GM06990 (cell line): Measurements from ENCODE around the gene SHISA7.

Experiments used
- DNase-seq: peaks from one replicate; pipeline ENCODE4 v3.0.0-alpha.2; 2011; ENCODE audit not compliant: insufficient read length; ENCODE audit errors: extremely low read depth
- H3K27me3 ChIP-seq: replicated peaks from 2 replicates; pipeline ENCODE4 v1.6.0; 2011; ENCODE audit warnings: low read length; ENCODE audit not compliant: control insufficient read depth, insufficient read depth
- H3K36me3 ChIP-seq: 2 replicates; pipeline ENCODE4 v1.5.1; 2011; ENCODE audit warnings: low read length; ENCODE audit not compliant: control insufficient read depth, insufficient read depth
- H3K4me3 ChIP-seq: replicated peaks from 2 replicates; pipeline ENCODE4 v1.5.1; 2011; ENCODE audit warnings: low read depth, mild to moderate bottlenecking, control low read depth, low read length
- TF ChIP-seq, protein P1 (sequence below): IDR thresholded peaks from 2 replicates; pipeline ENCODE4 v1.5.1; 2011; ENCODE audit warnings: low read length, control low read depth, mild to moderate bottlenecking, inconsistent platforms; ENCODE audit not compliant: insufficient read depth, poor library complexity, severe bottlenecking

The SHISA7 gene

DNA sequence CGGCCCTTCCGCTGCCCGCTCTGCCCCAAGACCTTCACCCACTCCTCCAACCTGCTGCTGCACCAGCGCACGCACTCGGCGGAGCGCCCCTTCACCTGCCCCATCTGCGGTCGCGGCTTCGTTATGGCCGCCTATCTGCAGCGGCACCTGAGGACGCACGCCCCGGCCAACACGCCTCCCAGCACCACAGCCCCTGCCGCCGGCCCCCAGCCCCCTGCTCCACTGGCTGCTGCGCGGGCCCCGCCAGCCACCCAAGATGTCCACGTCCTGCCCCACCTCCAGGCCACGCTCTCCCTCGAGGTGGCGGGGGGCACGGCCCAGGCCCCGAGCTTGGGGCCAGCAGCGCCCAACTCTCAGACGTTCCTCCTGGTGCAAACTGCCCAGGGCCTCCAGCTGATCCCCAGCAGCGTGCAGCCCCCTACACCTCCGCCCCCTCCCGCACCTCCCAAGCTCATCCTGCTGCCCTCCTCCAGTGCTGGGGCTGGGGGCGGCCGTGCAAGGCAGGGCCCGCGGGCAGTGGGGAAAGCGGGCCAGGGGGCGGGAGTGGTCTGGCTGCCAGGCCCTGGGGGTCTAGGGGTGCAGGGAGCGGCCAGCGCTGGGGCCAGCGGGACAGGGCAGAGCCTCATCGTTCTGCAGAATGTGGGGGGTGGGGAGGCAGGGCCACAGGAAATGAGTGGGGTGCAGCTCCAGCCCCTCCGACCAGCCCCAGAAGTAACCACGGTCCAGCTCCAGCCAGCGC, 40.0 kb upstream of the SHISA7 start:
- TF ChIP-seq, protein P1, sequence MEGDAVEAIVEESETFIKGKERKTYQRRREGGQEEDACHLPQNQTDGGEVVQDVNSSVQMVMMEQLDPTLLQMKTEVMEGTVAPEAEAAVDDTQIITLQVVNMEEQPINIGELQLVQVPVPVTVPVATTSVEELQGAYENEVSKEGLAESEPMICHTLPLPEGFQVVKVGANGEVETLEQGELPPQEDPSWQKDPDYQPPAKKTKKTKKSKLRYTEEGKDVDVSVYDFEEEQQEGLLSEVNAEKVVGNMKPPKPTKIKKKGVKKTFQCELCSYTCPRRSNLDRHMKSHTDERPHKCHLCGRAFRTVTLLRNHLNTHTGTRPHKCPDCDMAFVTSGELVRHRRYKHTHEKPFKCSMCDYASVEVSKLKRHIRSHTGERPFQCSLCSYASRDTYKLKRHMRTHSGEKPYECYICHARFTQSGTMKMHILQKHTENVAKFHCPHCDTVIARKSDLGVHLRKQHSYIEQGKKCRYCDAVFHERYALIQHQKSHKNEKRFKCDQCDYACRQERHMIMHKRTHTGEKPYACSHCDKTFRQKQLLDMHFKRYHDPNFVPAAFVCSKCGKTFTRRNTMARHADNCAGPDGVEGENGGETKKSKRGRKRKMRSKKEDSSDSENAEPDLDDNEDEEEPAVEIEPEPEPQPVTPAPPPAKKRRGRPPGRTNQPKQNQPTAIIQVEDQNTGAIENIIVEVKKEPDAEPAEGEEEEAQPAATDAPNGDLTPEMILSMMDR: no peak
- Histone ChIP-seq H3K27me3 (no peaks in the 10 kb centered on the region), H3K4me3 (no peak overlapping the region), H3K36me3 (peaks cover 2% of the 10 kb centered on the region)
- no peak for DNase-seq

GRCh38 chr19:55482156-55482961, 39.3 kb upstream of the SHISA7 start:
- TF ChIP-seq, protein P1: no peak
- no peak for DNase-seq
- Histone ChIP-seq H3K4me3 (no peak overlapping the region), H3K36me3 (peaks cover 2% of the 10 kb centered on the region), H3K27me3 (no peaks in the 10 kb centered on the region)

DNA sequence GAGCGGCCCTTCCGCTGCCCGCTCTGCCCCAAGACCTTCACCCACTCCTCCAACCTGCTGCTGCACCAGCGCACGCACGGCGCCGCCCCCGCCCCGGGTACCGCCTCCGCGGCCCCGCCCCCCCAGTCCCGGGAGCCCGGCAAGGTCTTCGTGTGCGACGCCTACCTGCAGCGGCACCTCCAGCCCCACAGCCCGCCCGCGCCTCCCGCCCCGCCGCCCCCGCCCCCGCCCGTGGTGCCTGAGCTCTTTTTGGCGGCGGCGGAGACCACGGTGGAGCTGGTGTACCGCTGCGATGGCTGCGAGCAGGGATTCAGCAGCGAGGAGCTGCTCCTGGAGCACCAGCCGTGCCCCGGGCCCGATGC, 38.7 kb upstream of the SHISA7 start:
- TF ChIP-seq, protein P1: no peak
- DNase-seq: no peak
- Histone ChIP-seq H3K4me3 (no peak overlapping the region), H3K36me3 (peaks cover 2% of the 10 kb centered on the region), H3K27me3 (no peaks in the 10 kb centered on the region)

DNA sequence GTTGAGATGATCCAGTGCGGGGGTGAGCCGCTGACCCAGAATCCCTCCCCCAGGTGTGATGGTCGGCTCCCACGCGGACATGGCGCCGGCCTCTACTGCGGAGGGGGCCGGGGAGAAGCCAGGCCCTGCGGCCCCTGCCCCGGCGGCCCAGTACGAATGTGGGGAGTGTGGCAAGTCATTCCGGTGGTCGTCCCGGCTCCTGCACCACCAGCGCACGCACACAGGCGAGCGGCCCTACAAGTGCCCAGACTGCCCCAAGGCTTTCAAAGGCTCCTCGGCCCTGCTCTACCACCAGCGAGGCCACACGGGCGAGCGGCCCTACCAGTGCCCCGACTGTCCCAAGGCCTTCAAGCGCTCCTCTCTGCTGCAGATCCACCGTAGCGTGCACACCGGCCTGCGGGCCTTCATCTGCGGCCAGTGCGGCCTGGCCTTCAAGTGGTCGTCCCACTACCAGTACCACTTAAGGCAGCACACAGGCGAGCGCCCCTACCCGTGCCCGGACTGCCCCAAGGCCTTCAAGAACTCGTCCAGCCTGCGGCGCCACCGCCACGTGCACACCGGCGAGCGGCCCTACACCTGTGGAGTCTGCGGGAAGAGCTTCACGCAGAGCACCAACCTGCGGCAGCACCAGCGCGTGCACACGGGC, 38.2 kb upstream of the SHISA7 start:
- TF ChIP-seq, protein P1: no peak
- DNase-seq: no peak
- peaks cover 2% of the 10 kb centered on the region for H3K36me3 ChIP-seq
- H3K4me3 ChIP-seq: no peak overlapping the region
- no peaks in the 10 kb centered on the region for H3K27me3 ChIP-seq

DNA sequence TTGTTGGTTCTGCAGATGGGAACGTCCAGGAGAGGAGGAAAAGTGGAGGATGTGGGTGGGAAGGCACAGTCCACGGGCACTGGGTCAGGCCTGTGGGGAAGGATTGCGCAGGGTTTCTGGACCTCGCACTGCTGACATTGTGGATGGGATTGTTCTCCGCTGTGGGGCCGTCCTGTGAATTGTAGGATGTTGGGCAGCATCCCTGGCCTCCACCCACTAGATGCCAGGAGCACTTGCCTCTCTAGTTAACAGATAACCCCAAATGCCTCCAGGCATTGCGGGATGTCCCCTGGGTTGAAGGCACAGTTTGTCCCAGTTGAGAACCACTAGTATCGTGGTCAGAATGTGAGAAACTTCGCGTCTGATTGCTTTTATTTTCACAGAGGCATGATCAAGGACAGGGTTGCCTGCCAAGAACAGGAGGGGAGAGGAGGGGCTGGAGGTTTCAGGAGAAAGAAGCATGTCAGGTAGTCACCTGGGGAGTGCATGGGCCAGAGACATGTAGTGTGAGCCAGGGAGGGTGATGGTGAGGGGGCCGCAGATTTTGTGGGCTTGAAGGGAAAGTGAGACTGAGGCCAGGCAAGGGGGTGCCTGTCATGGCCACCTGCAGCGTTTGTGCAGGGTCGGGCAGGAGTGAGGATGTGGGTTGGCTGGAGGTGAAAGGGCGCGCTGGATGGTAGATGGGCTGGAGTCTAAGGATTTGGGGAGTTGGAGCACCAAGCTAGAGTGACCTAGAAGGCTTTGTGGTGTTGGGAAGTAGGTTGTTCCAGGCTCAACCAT, 36.5 kb upstream of the SHISA7 start:
- Histone ChIP-seq H3K4me3 (no peak overlapping the region), H3K36me3 (peaks cover 2% of the 10 kb centered on the region), H3K27me3 (no peaks in the 10 kb centered on the region)
- TF ChIP-seq, protein P1: no peak
- DNase-seq: no peak
